SK-N-MC (cell line): ENCODE results near the gene IGSF9B.

ENCODE experiments used
- DNase-seq: peaks from one replicate; pipeline ENCODE4 v3.0.0-alpha.2; 2011; ENCODE audit warnings: low read depth, low spot score
- H3K27ac ChIP-seq: fragments of 200-600 bp; sonication (generic); 2 replicates; pipeline ENCODE4 v1.5.1; 2016; ENCODE audit warnings: mixed run types
- H3K36me3 ChIP-seq: fragments of 200-600 bp; sonication (generic); 2 replicates; pipeline ENCODE4 v1.6.1; 2017; ENCODE audit warnings: antibody characterized with exemption, low read length, mixed read lengths; ENCODE audit not compliant: insufficient read depth
- H3K4me3 ChIP-seq: fragments of 200-600 bp; sonication (generic); 2 replicates; pipeline ENCODE4 v1.5.1; 2016
- H3K9ac ChIP-seq: fragments of 200-600 bp; sonication (generic); 2 replicates; pipeline ENCODE4 v1.8.0; 2017; ENCODE audit warnings: mixed run types, mixed read lengths; ENCODE audit not compliant: insufficient read length
- H3K9me3 ChIP-seq: fragments of 200-600 bp; sonication (generic); 2 replicates; pipeline ENCODE4 v1.6.1; 2017; ENCODE audit warnings: low read depth, mild to moderate bottlenecking, antibody characterized with exemption, low read length, moderate library complexity, mixed read lengths
- EZH2 ChIP-seq: fragments of 200-600 bp; sonication (generic); IDR thresholded peaks from one replicate; pipeline ENCODE4 v1.6.1; 2017; ENCODE audit warnings: antibody characterized with exemption
- FOXP2 ChIP-seq: optimal IDR thresholded peaks from 2 replicates; pipeline ENCODE3; 2011; ENCODE audit warnings: mild to moderate bottlenecking, moderate library complexity; ENCODE audit not compliant: insufficient read depth; ENCODE audit errors: extremely low read length, control extremely low read depth
- POLR2AphosphoS5 ChIP-seq: IDR thresholded peaks from 2 replicates; pipeline ENCODE4 v1.6.1; 2012; ENCODE audit warnings: mild to moderate bottlenecking, low read depth, low read length, borderline replicate concordance

The IGSF9B gene

GRCh38 chr11:133999355-133999754 lies 42.6 kb upstream of the IGSF9B start:
- no peak overlapping the region for H3K4me3 ChIP-seq
- no peak for TF ChIP-seq FOXP2
- TF ChIP-seq POLR2AphosphoS5, result no peak
- no peak for TF ChIP-seq EZH2
- no peaks in the 10 kb centered on the region for H3K9me3 ChIP-seq
- DNase-seq, result no peak
- no peak overlapping the region for H3K27ac ChIP-seq
- H3K9ac ChIP-seq, result no peak overlapping the region
- H3K36me3 ChIP-seq, result no peaks in the 10 kb centered on the region

DNA sequence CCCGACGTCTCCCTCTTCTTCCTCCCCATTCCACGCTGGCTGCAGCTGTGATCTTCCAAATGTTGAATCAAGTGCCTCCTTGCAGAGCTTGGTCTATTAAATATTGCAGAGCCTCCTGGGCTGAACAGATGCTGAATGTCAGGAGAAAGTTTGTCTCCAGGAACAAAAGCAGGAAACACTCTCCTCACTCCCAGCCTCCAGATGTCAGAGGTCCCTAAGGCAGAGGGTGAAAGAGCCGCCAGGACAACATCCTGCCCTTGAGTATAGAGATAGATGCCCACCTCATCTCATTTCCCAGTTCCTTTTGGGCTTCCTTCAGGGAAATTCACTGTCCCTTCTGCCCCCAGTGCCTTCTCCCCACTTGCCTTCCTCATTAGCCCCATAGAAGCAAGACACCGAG lies 40.8 kb upstream of the IGSF9B start:
- no peak overlapping the region for H3K9ac ChIP-seq
- H3K36me3 ChIP-seq, result no peaks in the 10 kb centered on the region
- no peak overlapping the region for H3K4me3 ChIP-seq
- TF ChIP-seq EZH2 (no peak), POLR2AphosphoS5 (no peak), FOXP2 (no peak)
- DNase-seq, result no peak
- no peak overlapping the region for H3K27ac ChIP-seq
- H3K9me3 ChIP-seq, result no peaks in the 10 kb centered on the region

DNA sequence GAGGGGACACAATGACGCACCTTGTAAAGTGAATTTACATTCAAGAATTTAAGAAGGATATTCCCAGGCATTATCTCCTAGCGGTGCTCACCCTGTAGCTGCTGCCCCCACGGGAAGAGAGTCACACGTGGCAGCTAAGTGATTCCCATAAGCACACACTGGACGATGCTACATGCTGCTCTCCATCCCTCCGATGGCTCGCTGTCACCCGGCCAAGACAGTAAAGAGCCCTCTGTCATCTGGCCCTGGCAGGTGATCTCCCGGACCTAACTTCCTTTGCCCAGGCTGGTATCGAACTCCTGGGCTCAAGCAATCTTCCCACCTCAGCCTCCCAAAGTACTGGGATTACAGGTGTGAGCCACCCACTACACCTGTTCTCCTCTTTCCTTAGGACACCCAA lies 39.9 kb upstream of the IGSF9B start:
- no peak for DNase-seq
- TF ChIP-seq FOXP2 (no peak), EZH2 (no peak)

GRCh38 chr11:133995066-133995465 lies 38.3 kb upstream of the IGSF9B start:
- no peak for DNase-seq
- Histone ChIP-seq H3K27ac (no peak overlapping the region), H3K36me3 (no peaks in the 10 kb centered on the region), H3K4me3 (no peak overlapping the region), H3K9ac (no peak overlapping the region), H3K9me3 (no peaks in the 10 kb centered on the region)
- TF ChIP-seq FOXP2, result no peak

More for the DNA sequence above, 39.9 kb upstream of the IGSF9B start:
- H3K4me3 ChIP-seq, result no peak overlapping the region
- H3K9ac ChIP-seq, result no peak overlapping the region
- H3K9me3 ChIP-seq, result no peaks in the 10 kb centered on the region
- H3K27ac ChIP-seq, result no peak overlapping the region
- H3K36me3 ChIP-seq, result no peaks in the 10 kb centered on the region

- TF ChIP-seq POLR2AphosphoS5 (no peak), EZH2 (no peak), FOXP2 (no peak)
- no peak for DNase-seq
- Histone ChIP-seq H3K4me3 (no peak overlapping the region), H3K9ac (no peak overlapping the region), H3K27ac (no peak overlapping the region), H3K36me3 (no peaks in the 10 kb centered on the region), H3K9me3 (no peaks in the 10 kb centered on the region)
These were observed 37.2 kb upstream of the IGSF9B start for GRCh38 chr11:133993921-133994320.

DNA sequence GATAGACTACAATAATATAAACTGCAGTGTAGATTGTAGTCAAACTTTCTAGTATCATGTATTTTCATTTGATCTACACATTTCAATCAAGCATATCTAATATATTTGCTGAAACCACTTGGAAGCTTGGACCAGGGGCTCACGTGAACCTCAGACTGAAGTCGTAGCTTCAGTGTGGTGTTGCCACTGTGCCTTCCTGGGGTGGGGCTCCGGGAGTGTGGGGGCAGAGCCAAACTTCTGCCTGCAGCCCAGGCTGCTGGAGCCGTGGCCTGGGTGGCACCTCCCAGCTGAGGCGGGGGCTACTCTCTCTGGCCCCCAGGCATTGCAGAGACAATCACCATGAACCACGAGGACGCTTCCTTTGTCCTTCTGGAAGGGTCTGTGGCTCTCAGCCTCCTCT lies 36.3 kb upstream of the IGSF9B start:
- TF ChIP-seq POLR2AphosphoS5 (no peak), FOXP2 (no peak), EZH2 (no peak)
- Histone ChIP-seq H3K4me3 (no peak overlapping the region), H3K9ac (no peak overlapping the region), H3K9me3 (no peaks in the 10 kb centered on the region), H3K27ac (no peak overlapping the region), H3K36me3 (no peaks in the 10 kb centered on the region)
- DNase-seq, result no peak

- no peak overlapping the region for H3K4me3 ChIP-seq
- H3K27ac ChIP-seq, result no peak overlapping the region
- no peaks in the 10 kb centered on the region for H3K36me3 ChIP-seq
- no peak for TF ChIP-seq EZH2
- TF ChIP-seq FOXP2, result no peak
- no peak for TF ChIP-seq POLR2AphosphoS5
- H3K9ac ChIP-seq, result no peak overlapping the region
- no peaks in the 10 kb centered on the region for H3K9me3 ChIP-seq
- DNase-seq, result no peak
These were observed 35.4 kb upstream of the IGSF9B start for GRCh38 chr11:133992121-133992520.

- H3K27ac ChIP-seq, result no peak overlapping the region
- no peaks in the 10 kb centered on the region for H3K9me3 ChIP-seq
- no peak overlapping the region for H3K9ac ChIP-seq
- no peak overlapping the region for H3K4me3 ChIP-seq
- no peaks in the 10 kb centered on the region for H3K36me3 ChIP-seq
- TF ChIP-seq POLR2AphosphoS5 (no peak), EZH2 (no peak), FOXP2 (no peak)
- DNase-seq, result no peak
These were observed 34.3 kb upstream of the IGSF9B start for GRCh38 chr11:133991101-133991500.

DNA sequence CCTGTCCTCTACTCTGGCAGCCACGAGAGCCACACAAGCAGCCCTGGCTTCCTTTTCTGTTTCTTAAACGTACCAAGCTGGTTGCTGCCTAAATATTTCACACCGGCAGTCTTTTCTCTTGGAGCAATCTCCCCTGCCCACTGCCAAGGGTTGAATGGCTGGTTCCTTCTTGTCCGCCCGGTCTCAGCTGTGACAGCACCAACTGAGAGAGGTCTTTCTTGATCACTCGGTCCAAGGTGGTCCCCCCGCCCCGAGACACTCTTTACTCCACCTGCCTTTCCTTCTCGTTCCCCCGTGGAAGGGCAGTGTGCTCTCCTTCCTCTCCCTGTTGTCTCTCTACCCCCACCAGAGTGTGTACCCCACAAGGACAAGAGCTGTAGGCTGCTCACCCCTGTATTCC lies 33.7 kb upstream of the IGSF9B start:
- no peak for DNase-seq
- Histone ChIP-seq H3K27ac (no peak overlapping the region), H3K36me3 (no peaks in the 10 kb centered on the region), H3K9me3 (no peaks in the 10 kb centered on the region), H3K4me3 (no peak overlapping the region), H3K9ac (no peak overlapping the region)
- TF ChIP-seq FOXP2 (no peak), POLR2AphosphoS5 (no peak), EZH2 (no peak)
